Stimulated activated CD4-positive, alpha-beta T cell treated with anti-CD3 and anti-CD28 coated beads, Interleukin-1b, Interleukin-23, amount 100 ng/mL, for 24 hours (primary cell): ENCODE results near the gene CCZ1.
A peak's percentile ranks its signal among the peaks of the same experiment; 100 is the strongest.
"Not testable (repeated sequence)": the region's sequence is repeated elsewhere in the genome, so short reads cannot be mapped to it uniquely, and the experiment has no call there.

Experiments used
- DNase-seq, 4 experiments: peaks; one replicate each; pipeline ENCODE4 v3.0.0-alpha.2; 2020; ENCODE audit warnings: low read depth in 4 of 4, low spot score in 1 of 4

The CCZ1 gene

DNA sequence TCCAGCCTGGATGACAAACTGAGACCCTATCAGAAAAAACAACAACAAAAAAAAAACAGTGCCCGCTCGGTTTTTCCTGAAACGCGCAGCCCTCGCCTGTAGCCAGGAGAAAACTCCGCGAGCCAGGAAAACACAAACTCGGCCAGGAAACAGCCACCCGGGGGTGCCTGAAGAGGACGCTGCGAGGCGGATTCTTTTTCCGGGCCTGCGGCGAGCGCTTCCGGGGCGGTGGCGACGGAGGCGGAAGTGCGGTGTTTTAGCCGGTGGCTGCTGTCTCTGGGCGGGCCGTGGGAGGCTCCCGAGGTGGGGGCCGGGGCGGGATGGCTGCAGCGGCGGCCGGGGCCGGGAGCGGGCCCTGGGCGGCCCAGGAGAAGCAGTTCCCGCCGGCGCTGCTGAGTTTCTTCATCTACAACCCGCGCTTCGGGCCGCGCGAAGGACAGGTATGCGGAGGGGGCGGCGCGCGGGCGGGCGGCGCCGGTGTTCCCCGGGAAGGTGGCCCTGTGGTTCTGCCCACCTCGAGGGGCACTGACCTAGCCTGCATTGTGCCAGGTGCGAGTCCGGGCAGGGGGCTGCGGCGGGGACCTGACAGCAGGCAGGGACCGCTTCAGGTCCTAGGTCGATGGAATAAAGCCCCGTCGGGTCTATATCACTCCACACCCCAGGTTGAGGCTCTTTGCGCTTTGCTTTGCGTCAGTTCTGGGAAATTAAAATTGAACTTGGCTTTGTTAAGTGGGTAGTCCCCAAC lies at the start of gene CCZ1:
TSS of gene CCZ1 (plus strand) at position 254 of the 745 bp plus-strand sequence. CDS start at position 321, 67 bp downstream.
- DNase-seq: peak; percentile 2 to 71 (median 48)

DNA sequence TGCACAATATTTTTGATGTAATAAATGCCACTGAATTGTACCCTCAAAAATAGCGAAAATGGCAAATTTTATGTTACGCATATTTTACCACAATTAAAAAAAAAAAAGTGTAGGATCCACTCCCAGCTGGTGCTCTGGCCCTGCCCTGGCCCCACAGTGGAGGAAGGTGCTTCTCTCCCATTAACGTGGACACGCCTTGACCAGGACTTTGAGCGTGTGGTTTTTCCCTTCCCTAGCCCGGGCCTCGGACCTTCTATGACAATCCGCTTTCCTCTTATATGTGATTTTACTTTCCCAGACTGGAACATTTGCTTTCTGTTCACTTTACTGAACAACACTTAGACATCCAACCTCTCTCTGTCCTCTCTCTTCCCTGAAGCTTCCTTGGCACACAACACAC lies 47.6 kb upstream of the CCZ1 start:
- DNase-seq: no peak

DNA sequence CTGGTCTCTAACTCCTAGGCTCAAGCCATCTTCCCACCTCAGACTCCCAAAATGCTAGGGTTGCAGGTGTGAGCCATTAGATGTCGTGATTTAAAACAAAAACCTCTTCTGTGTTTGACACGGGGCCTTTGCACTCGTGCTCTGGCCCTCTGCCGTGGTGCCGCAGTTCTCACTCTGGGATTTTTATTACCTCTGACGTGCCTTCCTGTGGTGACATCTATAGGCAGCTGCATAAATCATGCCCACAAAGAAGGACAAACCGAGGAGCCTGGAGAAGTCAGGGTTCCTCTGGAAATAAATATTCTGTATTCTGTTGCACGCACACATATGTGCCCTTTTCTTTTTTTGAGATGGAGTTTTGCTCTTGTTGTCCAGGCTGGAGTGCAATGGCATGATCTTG lies 43.8 kb upstream of the CCZ1 start:
- no peak for DNase-seq

GRCh38 chr7:5857041-5857575 lies 41.4 kb upstream of the CCZ1 start:
- DNase-seq: not testable (repeated sequence)

- DNase-seq: not testable (repeated sequence)
These were observed 40.0 kb upstream of the CCZ1 start for GRCh38 chr7:5858494-5858893.

GRCh38 chr7:5861281-5861680 lies 37.3 kb upstream of the CCZ1 start:
- DNase-seq: not testable (repeated sequence)

DNA sequence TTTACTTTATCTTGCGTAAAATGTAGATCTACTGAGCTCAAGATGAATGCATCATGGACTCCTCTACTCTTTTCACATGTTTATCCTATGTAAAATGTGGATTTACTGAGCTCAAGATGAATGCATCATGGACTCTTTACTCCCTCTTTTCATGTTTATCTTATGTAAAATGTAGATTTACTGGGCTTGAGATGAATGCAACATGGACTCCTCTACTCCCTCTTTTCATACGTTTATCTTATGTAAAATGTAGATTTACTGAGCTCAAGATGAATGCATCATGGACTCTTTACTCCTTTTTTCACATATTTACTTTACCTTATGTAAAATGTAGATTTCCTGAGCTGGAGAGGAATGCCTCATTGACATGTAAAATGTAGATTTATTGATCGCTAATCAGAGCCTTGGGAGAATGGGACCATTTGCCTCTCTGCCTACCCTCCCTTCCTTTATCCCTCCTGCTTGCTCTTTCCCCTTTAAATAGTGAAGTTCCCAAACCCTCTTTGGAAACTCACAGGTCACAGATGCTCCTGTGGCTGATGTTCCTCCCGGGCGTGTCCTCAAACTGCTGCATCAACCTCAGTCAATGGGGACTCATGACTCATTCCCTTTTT lies 35.7 kb upstream of the CCZ1 start:
- DNase-seq: not testable (repeated sequence)

GRCh38 chr7:5865279-5865931 lies 33.1 kb upstream of the CCZ1 start:
- not testable (repeated sequence) for DNase-seq

GRCh38 chr7:5867060-5867459 lies 31.5 kb upstream of the CCZ1 start:
- DNase-seq: no peak

- not testable (repeated sequence) for DNase-seq
These were observed 29.6 kb upstream of the CCZ1 start for GRCh38 chr7:5868928-5869341.

GRCh38 chr7:5869691-5870090 lies 28.8 kb upstream of the CCZ1 start:
- DNase-seq: no peak

- DNase-seq: no peak
These were observed 28.2 kb upstream of the CCZ1 start for GRCh38 chr7:5870311-5870710.

- DNase-seq: no peak
These were observed 26.2 kb upstream of the CCZ1 start for GRCh38 chr7:5872326-5872725.

GRCh38 chr7:5879591-5879990 lies 18.9 kb upstream of the CCZ1 start:
- not testable (repeated sequence) for DNase-seq

GRCh38 chr7:5880106-5880505 lies 18.4 kb upstream of the CCZ1 start:
- not testable (repeated sequence) for DNase-seq

DNA sequence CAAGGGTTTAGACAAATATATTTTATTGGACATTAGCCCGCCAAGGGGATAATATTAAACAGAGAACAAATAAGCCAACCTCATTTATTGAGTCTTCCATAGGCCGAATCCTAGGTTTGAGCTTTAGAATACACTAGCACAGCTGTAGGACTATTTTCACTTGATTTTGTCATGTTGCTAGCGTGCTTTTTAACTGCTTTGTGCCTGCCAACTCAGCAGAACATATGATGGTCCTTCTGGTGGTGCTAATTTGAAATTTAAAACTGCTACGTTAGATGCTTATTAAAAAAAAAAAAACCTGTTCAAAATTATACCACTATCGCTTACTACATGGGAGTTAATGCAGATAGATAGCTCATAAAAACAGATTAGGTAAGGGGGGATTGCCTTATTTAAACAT lies 14.1 kb upstream of the CCZ1 start:
- DNase-seq: not testable (repeated sequence)

DNA sequence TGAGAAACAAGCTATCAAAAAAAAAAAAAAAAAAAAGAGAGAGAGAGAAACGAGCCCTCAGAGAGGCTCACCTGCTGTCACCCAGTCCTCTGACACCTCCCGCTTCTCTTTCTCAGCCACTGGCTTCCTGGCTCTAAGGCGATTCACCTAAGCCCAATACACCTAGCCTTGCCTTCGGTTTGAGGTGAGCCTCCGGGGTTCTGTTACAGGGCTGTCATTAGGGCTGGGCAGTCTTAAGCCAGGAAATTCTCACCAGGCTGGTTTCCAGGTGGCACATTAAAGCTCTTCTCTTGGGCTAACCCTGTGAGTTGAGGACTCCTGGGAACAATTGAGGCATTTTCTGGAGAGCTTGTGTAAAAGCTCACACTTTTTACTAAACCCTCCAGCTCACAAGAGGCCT lies 10.5 kb upstream of the CCZ1 start:
- not testable (repeated sequence) for DNase-seq

DNA sequence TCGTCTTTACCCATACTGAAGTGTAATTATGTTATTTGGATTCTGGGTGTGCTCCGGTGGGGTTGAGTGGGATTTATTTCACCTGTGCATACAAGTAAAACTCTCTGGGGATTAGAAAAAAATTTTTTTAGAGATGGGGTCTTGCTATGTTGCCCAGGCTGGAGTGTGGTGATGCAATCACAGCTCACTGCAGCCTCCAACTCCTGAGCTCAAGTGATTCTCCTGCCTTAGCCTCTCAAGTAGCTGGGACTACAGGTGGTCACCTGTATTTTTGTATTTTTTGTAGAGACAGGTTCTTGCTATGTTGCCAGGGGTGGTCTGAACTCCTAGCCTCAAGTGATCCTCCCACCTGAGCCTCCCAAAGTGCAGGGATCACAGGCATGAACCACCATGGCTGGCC lies 8.3 kb upstream of the CCZ1 start:
- DNase-seq: not testable (repeated sequence)

DNA sequence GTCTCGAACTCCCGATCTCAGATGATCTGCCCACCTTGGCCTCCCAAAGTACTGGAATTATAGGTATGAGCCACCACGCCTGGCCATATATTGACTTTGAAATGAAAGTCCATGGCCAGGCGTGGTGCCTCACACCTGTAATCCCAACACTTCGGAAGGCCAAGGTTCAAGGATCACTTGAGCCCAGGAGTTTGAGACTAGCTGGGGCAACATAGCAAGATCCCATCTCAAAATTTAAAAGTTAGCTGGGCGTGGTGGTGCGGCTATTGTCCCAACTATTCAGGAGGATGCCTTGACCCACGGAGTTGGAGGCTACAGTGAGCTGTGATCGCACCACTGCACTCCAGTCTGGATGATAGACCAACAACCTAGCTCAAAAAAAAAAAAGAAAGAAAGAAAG lies 6.0 kb upstream of the CCZ1 start:
- DNase-seq: no peak

- DNase-seq: not testable (repeated sequence)
These were observed 1.1 kb upstream of the CCZ1 start for GRCh38 chr7:5897369-5897919.

DNA sequence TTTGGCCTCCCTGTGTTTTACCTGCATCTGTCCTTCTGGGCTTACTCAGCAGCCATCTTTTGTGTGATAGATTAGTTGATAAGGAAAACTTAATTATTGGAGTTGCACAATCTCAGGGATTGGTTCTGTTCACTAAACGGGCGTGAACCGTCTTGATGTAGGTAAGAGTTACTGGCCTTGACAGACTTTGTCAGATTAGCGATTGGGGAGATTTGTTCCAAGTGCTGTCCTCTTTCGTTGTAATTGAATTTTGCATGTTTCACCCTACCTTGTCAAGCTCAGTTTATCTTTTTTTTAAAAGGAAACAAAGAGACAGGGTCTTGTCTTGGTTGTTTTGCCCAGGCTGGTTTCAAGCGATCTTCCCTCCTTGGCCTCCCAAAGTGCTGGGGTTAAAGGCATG lies 4.5 kb downstream of the CCZ1 start:
- not testable (repeated sequence) for DNase-seq

- DNase-seq: not testable (repeated sequence)
These were observed 6.2 kb downstream of the CCZ1 start for GRCh38 chr7:5904726-5905125.
